ENCODE data around the gene MFSD2B.
A peak's percentile ranks its signal among the peaks of the same experiment; 100 is the strongest.
"Not testable (repeated sequence)": the region's sequence is repeated elsewhere in the genome, so short reads cannot be mapped to it uniquely, and the experiment has no call there.

The MFSD2B gene

DNA sequence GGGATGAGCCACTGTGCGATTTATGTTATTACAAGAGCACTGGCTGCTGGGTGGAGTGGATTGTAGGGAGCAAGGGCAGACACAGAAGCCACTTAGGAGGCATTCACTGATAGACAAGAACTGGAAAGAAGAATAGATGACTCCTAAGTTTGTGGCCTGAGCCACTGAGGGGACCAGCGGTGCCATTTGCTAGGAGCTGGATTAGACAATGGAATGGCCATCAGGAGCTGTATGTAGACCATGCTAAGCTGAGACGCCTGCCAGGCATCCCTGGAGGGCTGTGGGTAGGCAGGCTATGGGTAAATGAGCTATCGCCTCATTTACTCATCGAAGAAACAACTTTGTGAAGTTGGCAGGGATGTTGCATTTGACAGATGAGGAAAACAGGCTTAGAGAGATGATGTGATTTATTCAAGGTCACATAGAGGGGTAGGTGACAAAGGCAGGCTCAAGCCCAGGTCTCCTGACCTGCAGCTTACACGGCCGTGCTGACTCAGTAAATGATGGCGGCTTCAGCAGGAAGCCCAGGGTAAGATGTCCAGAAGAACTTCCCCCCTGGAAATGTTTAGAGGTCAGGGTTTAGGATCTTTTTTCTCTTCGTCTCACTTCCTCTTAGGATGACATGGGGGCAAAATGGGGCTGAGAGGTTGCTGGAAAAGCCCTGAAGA, 2.8 kb downstream of the MFSD2B start:
- in situ Hi-C loops (cut with MboI; ENCODE audit: low sequenced_read_pairs, unreplicated experiment), result no loop called here
- DNase-seq (ENCODE audit: low spot score), result no peak

GRCh38 chr2:24014902-24015301, 5.0 kb downstream of the MFSD2B start:
- DNase-seq (ENCODE audit: low spot score); in situ Hi-C loops (cut with MboI; ENCODE audit: low sequenced_read_pairs, unreplicated experiment): not testable (repeated sequence)

More for the DNA sequence above, 2.8 kb downstream of the MFSD2B start:
- TF ChIP-seq CTCF (IDR thresholded peaks at IDR 0.05; ENCODE audit: borderline replicate concordance, control extremely low read depth, extremely low read depth, insufficient read depth, missing control alignments), result no peak

DNA sequence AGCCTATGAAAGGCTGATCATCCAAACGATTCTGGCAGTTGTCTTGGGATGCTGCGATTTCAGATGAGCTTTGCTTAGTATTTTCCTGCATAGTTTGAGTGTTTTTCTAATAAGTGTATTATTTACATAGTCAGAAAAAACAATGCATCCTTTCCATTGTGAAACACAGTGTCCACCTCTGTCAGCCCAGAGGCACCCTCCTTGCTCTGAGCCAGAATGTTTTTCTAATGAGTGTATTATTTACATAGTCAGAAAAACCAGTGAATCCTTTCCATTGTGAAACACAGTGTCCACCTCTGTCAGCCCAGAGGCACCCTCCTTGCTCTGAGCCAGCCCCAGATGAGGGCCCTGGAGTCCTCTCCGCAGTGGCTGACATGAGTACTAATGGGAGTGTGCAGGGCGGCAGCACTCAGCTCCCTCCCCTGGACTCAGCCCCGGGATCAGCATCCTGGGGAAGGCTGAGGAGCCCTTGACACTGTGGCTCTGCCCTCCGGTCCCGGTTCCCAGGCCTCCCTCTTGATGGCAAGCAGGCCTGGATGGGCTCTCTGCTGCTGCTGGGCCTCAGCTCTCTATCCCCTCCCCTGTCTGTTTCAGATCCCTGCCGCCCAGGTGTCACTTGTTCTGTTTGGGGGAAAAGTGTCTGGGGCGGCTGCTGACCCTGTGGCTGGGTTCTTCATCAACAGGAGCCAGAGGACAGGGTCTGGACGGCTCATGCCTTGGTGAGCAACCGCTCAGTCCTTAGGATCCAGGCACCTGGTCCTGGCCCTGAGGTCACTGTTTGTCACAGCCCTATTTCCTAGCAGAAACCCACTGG, 5.9 kb downstream of the MFSD2B start:
- peak; percentile 22 for DNase-seq (ENCODE audit: low spot score)
- no peak for TF ChIP-seq CTCF (IDR thresholded peaks at IDR 0.05; ENCODE audit: borderline replicate concordance, control extremely low read depth, extremely low read depth, insufficient read depth, missing control alignments)
- in situ Hi-C loops (cut with MboI; ENCODE audit: low sequenced_read_pairs, unreplicated experiment), result no loop called here

- in situ Hi-C loops (cut with MboI; ENCODE audit: low sequenced_read_pairs, unreplicated experiment), result no loop called here
Observed at GRCh38 chr2:24016376-24016761, 6.5 kb downstream of the MFSD2B start.

DNA sequence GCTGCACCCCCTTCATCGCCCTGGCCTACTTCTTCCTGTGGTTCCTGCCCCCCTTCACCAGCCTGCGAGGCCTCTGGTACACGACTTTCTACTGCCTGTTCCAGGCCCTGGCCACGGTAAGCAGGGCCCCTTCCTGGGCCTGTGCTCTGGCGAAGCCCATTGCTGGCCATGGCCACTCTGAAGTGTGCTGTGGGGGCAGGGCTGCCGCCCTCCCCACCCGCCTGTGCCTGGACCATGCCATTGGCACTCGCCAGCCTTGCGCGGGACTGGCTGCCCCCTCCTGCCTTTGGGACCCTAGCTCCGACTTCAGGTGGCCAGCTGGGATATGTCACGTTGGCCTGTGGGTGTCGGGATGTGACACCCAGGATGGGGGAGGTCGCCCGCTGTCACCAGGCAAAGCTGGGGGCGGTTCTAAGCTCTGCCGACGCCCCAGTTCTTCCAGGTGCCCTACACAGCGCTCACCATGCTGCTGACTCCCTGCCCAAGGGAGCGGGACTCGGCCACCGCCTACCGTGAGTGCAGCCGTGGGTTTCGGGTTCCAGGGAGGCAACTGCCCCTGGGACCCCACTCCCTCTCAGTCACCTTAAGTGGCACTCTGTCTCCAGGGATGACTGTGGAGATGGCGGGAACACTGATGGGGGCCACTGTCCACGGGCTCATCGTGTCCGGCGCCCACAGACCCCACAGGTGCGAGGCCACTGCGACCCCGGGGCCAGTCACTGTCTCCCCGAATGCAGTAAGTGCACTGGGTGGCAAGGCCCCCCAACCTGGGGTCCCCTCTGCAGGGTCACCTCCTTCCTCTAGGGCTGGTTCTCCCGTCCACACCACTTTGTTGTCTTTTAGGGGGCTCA, 7.2 kb downstream of the MFSD2B start:
- no peak for DNase-seq (ENCODE audit: low spot score)
- TF ChIP-seq CTCF (IDR thresholded peaks at IDR 0.05; ENCODE audit: borderline replicate concordance, control extremely low read depth, extremely low read depth, insufficient read depth, missing control alignments), result no peak
- in situ Hi-C loops (cut with MboI; ENCODE audit: low sequenced_read_pairs, unreplicated experiment), result no loop called here

More at GRCh38 chr2:24016376-24016761, 6.5 kb downstream of the MFSD2B start:
- peak; percentile 23 for DNase-seq (ENCODE audit: low spot score)
- TF ChIP-seq CTCF (IDR thresholded peaks at IDR 0.05; ENCODE audit: borderline replicate concordance, control extremely low read depth, extremely low read depth, insufficient read depth, missing control alignments), result no peak

DNA sequence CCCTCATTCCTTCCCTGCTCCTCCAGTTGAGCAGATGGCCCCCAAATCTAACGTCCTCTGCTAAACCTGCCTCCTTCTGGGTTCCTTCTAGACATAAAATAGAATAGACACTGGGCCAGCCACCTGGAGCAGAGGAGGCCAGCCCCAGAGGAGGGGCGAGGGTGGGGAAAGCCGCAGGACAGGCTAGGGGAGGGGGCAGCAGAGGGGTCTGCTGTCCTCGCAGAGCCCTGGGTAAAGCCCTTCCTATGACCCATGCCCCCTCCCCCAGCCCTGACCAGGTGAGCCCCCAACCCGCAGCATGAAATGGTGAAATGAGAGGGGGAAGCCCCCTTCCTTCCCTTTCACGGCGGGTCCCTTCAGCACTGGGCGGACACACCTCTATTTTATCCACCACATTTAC, 7.8 kb downstream of the MFSD2B start:
- in situ Hi-C loops (cut with MboI; ENCODE audit: low sequenced_read_pairs, unreplicated experiment), result no loop called here
- DNase-seq (ENCODE audit: low spot score), result peak; percentile 18
- no peak for TF ChIP-seq CTCF (IDR thresholded peaks at IDR 0.05; ENCODE audit: borderline replicate concordance, control extremely low read depth, extremely low read depth, insufficient read depth, missing control alignments)
